K562 (cell line): ENCODE data around the gene DIP2C. TPM values are rescaled to one million over a fixed set of nuclear protein-coding genes. Genes with fewer than 3 reads are reported as not detected.

Source experiments
- ATAC-seq: fragments of 200-7000 bp; cut with Tn5 transposase; 3 replicates; pipeline ENCODE4 v1.9.1; 2020; ENCODE audit warnings: moderate library complexity
- BruUV-seq: library from RNA; stranded (reverse); fragments of 400-500 nt; replicated peaks from 2 replicates; lab custom pipeline; 2021; lab: Mats Ljungman, UMichigan
- CTCF ChIA-PET: fragments of 300-600 bp; formaldehyde crosslinking; extraction: SDS; loops from one replicate; lab custom pipeline; 2021; ENCODE audit warnings: low intra/inter-chr PET ratio; lab: Yijun Ruan, JAX
- POLR2A ChIA-PET: fragments of 300-600, 350-650 bp; sonication (Branson Sonifier 250); formaldehyde crosslinking; extraction: SDS; loops from one replicate; lab custom pipeline; 2021; ENCODE audit warnings: antibody characterized with exemption, inconsistent platforms; lab: Yijun Ruan, JAX
- DNase-seq, 4 experiments: peaks; one replicate each; pipeline versions ENCODE4 v3.0.0 to v3.0.0-alpha.2; 2011 to 2018; ENCODE audit warnings: low spot score in 3 of 4, mixed read lengths in 3 of 4; ENCODE audit errors: extremely low read depth in 1 of 4
- FAIRE-seq: peaks from 2 replicates; lab custom pipeline; 2011; peaks lifted over from hg19 to GRCh38; lab: Jason Lieb, UNC
- H2AFZ ChIP-seq: 2 replicates; pipeline ENCODE4 v1.6.0; 2011; ENCODE audit warnings: low read depth, low read length, control low read depth, inconsistent platforms
- H3K27ac ChIP-seq: fragments of 200-600 bp; 3 replicates; pipeline ENCODE4 v1.8.0; 2011; ENCODE audit warnings: low read depth, mild to moderate bottlenecking, control low read depth, inconsistent platforms, low read length, moderate library complexity, mixed read lengths; ENCODE audit errors: extremely low read depth
- H3K27me3 ChIP-seq, 2 experiments: fragments of 300-600 bp in 1 of 2; 2 replicates in 1 of 2; 3 replicates in 1 of 2; pipeline versions ENCODE4 v1.6.0 to v1.8.0; 2011; ENCODE audit warnings: inconsistent platforms in 2 of 2, low read length in 2 of 2, mild to moderate bottlenecking in 1 of 2, mixed read lengths in 1 of 2, moderate library complexity in 1 of 2; ENCODE audit not compliant: control insufficient read depth in 2 of 2, insufficient read depth in 2 of 2
- H3K36me3 ChIP-seq: fragments of 300-600 bp; 3 replicates; pipeline ENCODE4 v1.8.0; 2011; ENCODE audit warnings: mild to moderate bottlenecking, low read length, inconsistent platforms; ENCODE audit not compliant: control insufficient read depth, insufficient read depth
- H3K4me1 ChIP-seq, 2 experiments: fragments of 200-600 bp in 1 of 2; replicated peaks in 1 of 2; 2 replicates in 1 of 2; 3 replicates in 1 of 2; pipeline versions ENCODE4 v1.5.1 to v1.8.0; 2011; ENCODE audit warnings: inconsistent platforms in 2 of 2, low read length in 2 of 2, mild to moderate bottlenecking in 1 of 2, mixed read lengths in 1 of 2, moderate library complexity in 1 of 2; ENCODE audit not compliant: control insufficient read depth in 2 of 2, insufficient read depth in 2 of 2
- H3K4me2 ChIP-seq: 2 replicates; pipeline ENCODE4 v1.6.1; 2011; ENCODE audit warnings: low read length, control low read depth, inconsistent platforms, mixed read lengths; ENCODE audit not compliant: insufficient read depth
- H3K4me3 ChIP-seq: fragments of 200-600 bp; sonication (generic), shearing (Covaris generic); 2 replicates; pipeline ENCODE4 v1.5.1; 2016; ENCODE audit warnings: control low read depth, inconsistent platforms
- H3K79me2 ChIP-seq: fragments of 200-600 bp; 3 replicates; pipeline ENCODE4 v1.8.0; 2011; ENCODE audit warnings: low read length, inconsistent platforms; ENCODE audit not compliant: control insufficient read depth, insufficient read depth
- H3K9ac ChIP-seq, 2 experiments: 2 replicates each; pipeline versions ENCODE4 v1.6.0 to v1.6.1; 2011; ENCODE audit warnings: low read depth in 2 of 2, low read length in 2 of 2, control low read depth in 1 of 2, inconsistent platforms in 1 of 2, mild to moderate bottlenecking in 1 of 2, mixed read lengths in 1 of 2; ENCODE audit not compliant: insufficient read depth in 1 of 2
- H3K9me1 ChIP-seq: one replicate; pipeline ENCODE4 v1.6.0; 2011; ENCODE audit warnings: inconsistent platforms, mild to moderate bottlenecking, low read length, moderate library complexity; ENCODE audit not compliant: control insufficient read depth, insufficient read depth
- H3K9me3 ChIP-seq: replicated peaks from 2 replicates; pipeline ENCODE4 v1.5.1; 2011; ENCODE audit warnings: low read depth, low read length, inconsistent platforms; ENCODE audit not compliant: control insufficient read depth, insufficient read depth
- H4K20me1 ChIP-seq: replicated peaks from 2 replicates; pipeline ENCODE4 v1.6.1; 2011; ENCODE audit warnings: low read length, inconsistent platforms, mixed read lengths; ENCODE audit not compliant: control insufficient read depth, insufficient read depth
- CBX8 ChIP-seq: fragments of 200-600 bp; sonication (generic); IDR thresholded peaks from 2 replicates; pipeline ENCODE4 v1.6.1; 2012; ENCODE audit warnings: borderline replicate concordance, mixed run types, low read depth, mild to moderate bottlenecking, moderate library complexity, mixed read lengths, low read length, control low read depth, inconsistent platforms; ENCODE audit not compliant: poor library complexity, severe bottlenecking; ENCODE audit errors: extremely low read depth
- GATAD2A ChIP-seq: fragments of 450-650 bp; IDR thresholded peaks from 2 replicates; pipeline ENCODE4 v1.6.1; 2017
- NFE2L1 ChIP-seq: fragments of 450-650 bp; IDR thresholded peaks from 2 replicates; pipeline ENCODE4 v1.6.1; 2016; ENCODE audit warnings: missing genetic modification characterization, low read depth, mild to moderate bottlenecking, missing compliant biosample characterization, moderate library complexity, borderline replicate concordance
- PHF8 ChIP-seq: fragments of 200-600 bp; sonication (generic); IDR thresholded peaks from 2 replicates; pipeline ENCODE4 v1.6.1; 2012; ENCODE audit warnings: mixed run types, mild to moderate bottlenecking, inconsistent platforms, low read length, moderate library complexity, borderline replicate concordance
- PTTG1 ChIP-seq: fragments of 450-650 bp; IDR thresholded peaks from 2 replicates; pipeline ENCODE4 v1.6.1; 2016; ENCODE audit warnings: low read depth, mild to moderate bottlenecking, missing genetic modification characterization, missing compliant biosample characterization
- PURB ChIP-seq: sonication (generic); formaldehyde crosslinking; IDR thresholded peaks from 2 replicates; pipeline ENCODE4 v1.9.0; 2021; ENCODE audit warnings: low read depth, mild to moderate bottlenecking, missing genetic modification reagents
- RNF2 ChIP-seq: sonication (generic); IDR thresholded peaks from 2 replicates; pipeline ENCODE4 v1.6.1; 2016
- RUNX1 ChIP-seq: sonication (generic); IDR thresholded peaks from 2 replicates; pipeline ENCODE4 v1.6.1; 2016; ENCODE audit warnings: antibody characterized with exemption, low read depth
- ZKSCAN8 ChIP-seq: fragments of 200-800 bp; sonication (Bioruptor generic); IDR thresholded peaks from 2 replicates; pipeline ENCODE4 v1.6.1; 2016; ENCODE audit warnings: missing genetic modification characterization, missing compliant biosample characterization
- ZNF133 ChIP-seq: fragments of 250-450 bp; sonication (Bioruptor Pico); IDR thresholded peaks from 2 replicates; pipeline ENCODE4 v1.4.0; 2020; ENCODE audit warnings: mild to moderate bottlenecking
- ZNF23 ChIP-seq: fragments of 250-450 bp; sonication (Bioruptor Pico); IDR thresholded peaks from 2 replicates; pipeline ENCODE4 v1.4.0; 2020; ENCODE audit warnings: mild to moderate bottlenecking
- ZNF253 ChIP-seq: fragments of 250-450 bp; sonication (Bioruptor Pico); conservative IDR thresholded peaks from 2 replicates; pipeline ENCODE4 v1.6.1; 2021; ENCODE audit warnings: mild to moderate bottlenecking
- WGBS: fragments of 100-300 bp; shearing (Covaris generic); methylation state at CpG from one replicate; pipeline ENCODE4 v1.1.6; 2016; ENCODE audit warnings: low coverage, mixed read lengths; ENCODE audit not compliant: insufficient coverage; ENCODE audit errors: missing lambda C conversion rate; 5-methylcytosine and 5-hydroxymethylcytosine counted together
- in situ Hi-C: fragments of 300-500 bp; cut with MboI; formaldehyde crosslinking; loops from 4 replicates; pipeline ENCODE4 v1.15.0; 2018; ENCODE audit warnings: inconsistent platforms, mixed read lengths
- intact Hi-C: fragments of 100-400 bp; cut with micrococcal nuclease; formaldehyde crosslinking; loops from 2 replicates; pipeline ENCODE4 v1.14.2; 2022
- polyA plus RNA-seq, 8 experiments: library from polyadenylated mRNA; depleted of rRNA in 4 of 8; stranded (reverse) in 5 of 8; unstranded in 3 of 8; fragments of >200 nt; fragmentation: Nextera tagmentation in 2 of 8; fragmentation: Illumina TruSeq in 1 of 8; extraction: Ambion mirVana in 2 of 8; extraction: Trizol in 1 of 8; gene quantifications; 2 replicates each; pipeline versions ENCODE4 v1.2.1 to v1.2.3, GENCODE V29; 2011 to 2014; ENCODE audit warnings: inconsistent platforms in 1 of 8, missing spikeins in 1 of 8
- total RNA-seq, 7 experiments: library from RNA; depleted of rRNA in 6 of 7; stranded (reverse); fragments of >200 nt in 6 of 7; fragmentation: Illumina TruSeq in 2 of 7; extraction: Trizol in 2 of 7; gene quantifications; 2 replicates each; pipeline versions ENCODE4 v1.2.1 to v1.2.3, GENCODE V29; 2011 to 2021; ENCODE audit warnings: low replicate concordance in 1 of 7
- TF ChIP-seq, protein P1 (sequence below): IDR thresholded peaks from 2 replicates; pipeline ENCODE4 v1.6.1; 2011; ENCODE audit warnings: borderline replicate concordance, low read depth, mild to moderate bottlenecking, moderate library complexity, low read length; ENCODE audit not compliant: insufficient read depth, poor library complexity, severe bottlenecking

Gene DIP2C
- total and polyA plus RNA-seq, 9 of the 15 experiments (the other 6 are each of a cell fraction or from before 2014, with no cell fraction given): 0.01 TPM; not detected in 8

- Histone ChIP-seq H3K9me3 (no peaks in the 10 kb centered on the region), H3K9ac (no peak overlapping the region), H3K9me1 (no peaks in the 10 kb centered on the region), H4K20me1 (no peaks in the 10 kb centered on the region; the same call in 1 of the 2 replicates), H2AFZ (no peak overlapping the region), H3K36me3 (no peaks in the 10 kb centered on the region), H3K27me3 (peaks cover 21 to 41% of the 10 kb centered on the region in 2 experiments; a peak in 4 of 5 replicates), H3K79me2 (no peaks in the 10 kb centered on the region), H3K4me2 (no peak overlapping the region), H3K27ac (no peak overlapping the region), H3K4me1 (no peaks in the 10 kb centered on the region; a peak in 1 of 5 replicates), H3K4me3 (no peak overlapping the region)
- intact Hi-C loops (no loop called here), in situ Hi-C loops (no loop called here)
- no peak for FAIRE-seq
- TF ChIP-seq ZNF133 (no peak), CBX8 (no peak), PTTG1 (tag) (no peak), ZNF23 (CRISPR knock-in tag) (no peak), ZNF253 (no peak), PURB (CRISPR knock-in tag) (no peak), GATAD2A (no peak), RUNX1 (no peak), ZKSCAN8 (CRISPR knock-in tag) (no peak), NFE2L1 (no peak), PHF8 (no peak), RNF2 (no peak)
- TF ChIP-seq, protein P1, sequence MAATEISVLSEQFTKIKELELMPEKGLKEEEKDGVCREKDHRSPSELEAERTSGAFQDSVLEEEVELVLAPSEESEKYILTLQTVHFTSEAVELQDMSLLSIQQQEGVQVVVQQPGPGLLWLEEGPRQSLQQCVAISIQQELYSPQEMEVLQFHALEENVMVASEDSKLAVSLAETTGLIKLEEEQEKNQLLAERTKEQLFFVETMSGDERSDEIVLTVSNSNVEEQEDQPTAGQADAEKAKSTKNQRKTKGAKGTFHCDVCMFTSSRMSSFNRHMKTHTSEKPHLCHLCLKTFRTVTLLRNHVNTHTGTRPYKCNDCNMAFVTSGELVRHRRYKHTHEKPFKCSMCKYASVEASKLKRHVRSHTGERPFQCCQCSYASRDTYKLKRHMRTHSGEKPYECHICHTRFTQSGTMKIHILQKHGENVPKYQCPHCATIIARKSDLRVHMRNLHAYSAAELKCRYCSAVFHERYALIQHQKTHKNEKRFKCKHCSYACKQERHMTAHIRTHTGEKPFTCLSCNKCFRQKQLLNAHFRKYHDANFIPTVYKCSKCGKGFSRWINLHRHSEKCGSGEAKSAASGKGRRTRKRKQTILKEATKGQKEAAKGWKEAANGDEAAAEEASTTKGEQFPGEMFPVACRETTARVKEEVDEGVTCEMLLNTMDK: no peak
- POLR2A ChIA-PET: no interaction called here
- WGBS: 17% methylated on average over 19 of the region's 21 CpGs
- ATAC-seq: no peak
- no TSS peak for BruUV-seq
- DNase-seq: no peak
- CTCF ChIA-PET: no interaction called here
These were observed 210.8 kb downstream of the DIP2C start for GRCh38 chr10:478471-479245.
